GM19324 (cell line): ENCODE data around the gene PDCL3.
A peak's percentile ranks its signal among the peaks of the same experiment; 100 is the strongest.

Source experiments
- ATAC-seq: cut with Tn5 transposase; IDR thresholded peaks from one replicate; pipeline ENCODE4 v1.9.1; 2021; ENCODE audit warnings: mild to moderate bottlenecking, moderate library complexity; ENCODE audit not compliant: unreplicated experiment, low FRiP score

PDCL3 gene

GRCh38 chr2:100562613-100563406 lies at the start of gene PDCL3:
PDCL3 (plus strand) TSS chr2:100562993; CDS start chr2:100563068, 75 bp downstream.
- ATAC-seq: peak; percentile 96

- ATAC-seq: no peak
These were observed 49.1 kb upstream of the PDCL3 start for GRCh38 chr2:100513650-100514049.

GRCh38 chr2:100517556-100517955 lies 45.2 kb upstream of the PDCL3 start:
- ATAC-seq: no peak

- no peak for ATAC-seq
These were observed 44.0 kb upstream of the PDCL3 start for GRCh38 chr2:100518801-100519200.

GRCh38 chr2:100520224-100520623 lies 42.6 kb upstream of the PDCL3 start:
- ATAC-seq: no peak

- no peak for ATAC-seq
These were observed 40.4 kb upstream of the PDCL3 start for GRCh38 chr2:100522430-100522829.

- ATAC-seq: no peak
These were observed 38.5 kb upstream of the PDCL3 start for GRCh38 chr2:100524331-100524730.

- no peak for ATAC-seq
These were observed 35.9 kb upstream of the PDCL3 start for GRCh38 chr2:100526868-100527267.

- no peak for ATAC-seq
These were observed 35.3 kb upstream of the PDCL3 start for GRCh38 chr2:100527440-100528015.

- no peak for ATAC-seq
These were observed 33.6 kb upstream of the PDCL3 start for GRCh38 chr2:100529176-100529575.

- no peak for ATAC-seq
These were observed 32.9 kb upstream of the PDCL3 start for GRCh38 chr2:100529900-100530299.

GRCh38 chr2:100535855-100536254 lies 26.9 kb upstream of the PDCL3 start:
- no peak for ATAC-seq

- no peak for ATAC-seq
These were observed 24.9 kb upstream of the PDCL3 start for GRCh38 chr2:100537918-100538317.

- ATAC-seq: no peak
These were observed 23.6 kb upstream of the PDCL3 start for GRCh38 chr2:100539221-100539620.

GRCh38 chr2:100541404-100541803 lies 21.4 kb upstream of the PDCL3 start:
- ATAC-seq: no peak

GRCh38 chr2:100542418-100542817 lies 20.4 kb upstream of the PDCL3 start:
- no peak for ATAC-seq

- ATAC-seq: no peak
These were observed 17.7 kb upstream of the PDCL3 start for GRCh38 chr2:100544911-100545596.

GRCh38 chr2:100546469-100546868 lies 16.3 kb upstream of the PDCL3 start:
- ATAC-seq: no peak

- ATAC-seq: no peak
These were observed 14.0 kb upstream of the PDCL3 start for GRCh38 chr2:100548771-100549170.

GRCh38 chr2:100551303-100551702 lies 11.5 kb upstream of the PDCL3 start:
- no peak for ATAC-seq

GRCh38 chr2:100554798-100555407 lies 7.9 kb upstream of the PDCL3 start:
- no peak for ATAC-seq
